SH-SY5Y (cell line): ENCODE data around the gene TMPRSS11F.

Source experiments
- GATA2 ChIP-seq: IDR thresholded peaks from 2 replicates; pipeline ENCODE4 v1.6.1; 2011; ENCODE audit warnings: mild to moderate bottlenecking, low read depth, low read length
- GATA3 ChIP-seq: IDR thresholded peaks from 2 replicates; pipeline ENCODE4 v1.6.1; 2011; ENCODE audit warnings: low read depth, mild to moderate bottlenecking, low read length, moderate library complexity

- TF ChIP-seq GATA2 = no peak
- no peak for TF ChIP-seq GATA3
These were observed 59.4 kb downstream of the TMPRSS11F start for GRCh38 chr4:68070302-68070701.
